KMS-11 (cell line): ENCODE data around the gene GRIK2.

Source experiments
- H2AFZ ChIP-seq: fragments of 200-600 bp; sonication (generic); 2 replicates; pipeline ENCODE4 v1.6.1; 2016; ENCODE audit warnings: antibody characterized with exemption, mixed run types, low read depth
- H3K27ac ChIP-seq: fragments of 200-600 bp; sonication (generic); 2 replicates; pipeline ENCODE4 v1.6.1; 2016; ENCODE audit warnings: mild to moderate bottlenecking, mixed run types
- H3K27me3 ChIP-seq: fragments of 200-600 bp; sonication (generic); 2 replicates; pipeline ENCODE4 v1.6.1; 2017; ENCODE audit warnings: mild to moderate bottlenecking, low read depth, mixed run types, moderate library complexity; ENCODE audit not compliant: insufficient read depth
- H3K36me3 ChIP-seq: fragments of 200-600 bp; sonication (generic); 2 replicates; pipeline ENCODE4 v1.6.1; 2017; ENCODE audit warnings: mild to moderate bottlenecking, mixed run types; ENCODE audit not compliant: insufficient read depth
- H3K4me1 ChIP-seq: fragments of 200-600 bp; sonication (generic); 2 replicates; pipeline ENCODE4 v1.6.1; 2016; ENCODE audit warnings: mild to moderate bottlenecking, low read depth, mixed run types; ENCODE audit not compliant: poor library complexity, severe bottlenecking
- H3K4me2 ChIP-seq: fragments of 200-600 bp; sonication (generic); 2 replicates; pipeline ENCODE4 v1.7.0; 2016; ENCODE audit warnings: mild to moderate bottlenecking, mixed run types
- H3K4me3 ChIP-seq: fragments of 200-600 bp; sonication (generic); IDR thresholded peaks from 2 replicates; pipeline ENCODE4 v1.6.1; 2017; ENCODE audit warnings: low read depth, low read length, mixed read lengths; ENCODE audit not compliant: insufficient read depth
- H3K79me2 ChIP-seq: fragments of 200-600 bp; sonication (generic); 2 replicates; pipeline ENCODE4 v1.6.1; 2016; ENCODE audit warnings: low read depth, mixed run types; ENCODE audit not compliant: insufficient read depth
- H3K9ac ChIP-seq: fragments of 200-600 bp; sonication (generic); 2 replicates; pipeline ENCODE4 v1.6.1; 2016; ENCODE audit warnings: mild to moderate bottlenecking, mixed run types
- H4K20me1 ChIP-seq: fragments of 200-600 bp; sonication (generic); 2 replicates; pipeline ENCODE4 v1.6.1; 2016; ENCODE audit warnings: mild to moderate bottlenecking, mixed run types; ENCODE audit not compliant: insufficient read depth
- CTCF ChIP-seq: fragments of 200-600 bp; sonication (generic); conservative IDR thresholded peaks from 2 replicates; pipeline ENCODE4 v1.6.1; 2017; ENCODE audit warnings: low read depth, mild to moderate bottlenecking, antibody characterized with exemption, low read length, moderate library complexity, mixed read lengths

GRIK2 gene

GRCh38 chr6:101516578-101516977, 123.1 kb downstream of the GRIK2 start:
- H2AFZ ChIP-seq, result no peak overlapping the region
- no peaks in the 10 kb centered on the region for H3K36me3 ChIP-seq
- no peaks in the 10 kb centered on the region for H3K4me1 ChIP-seq
- H3K27ac ChIP-seq, result no peak overlapping the region
- H3K9ac ChIP-seq, result no peak overlapping the region
- TF ChIP-seq CTCF, result no peak
- H3K27me3 ChIP-seq, result no peaks in the 10 kb centered on the region
- no peaks in the 10 kb centered on the region for H3K79me2 ChIP-seq
- no peak overlapping the region for H3K4me3 ChIP-seq
- no peak overlapping the region for H3K4me2 ChIP-seq
- no peaks in the 10 kb centered on the region for H4K20me1 ChIP-seq

GRCh38 chr6:101517632-101518031, 124.1 kb downstream of the GRIK2 start:
- H3K9ac ChIP-seq, result no peak overlapping the region
- no peak overlapping the region for H3K27ac ChIP-seq
- TF ChIP-seq CTCF, result no peak
- H3K36me3 ChIP-seq, result no peaks in the 10 kb centered on the region
- no peaks in the 10 kb centered on the region for H4K20me1 ChIP-seq
- H3K79me2 ChIP-seq, result no peaks in the 10 kb centered on the region
- no peaks in the 10 kb centered on the region for H3K4me1 ChIP-seq
- H2AFZ ChIP-seq, result no peak overlapping the region
- no peak overlapping the region for H3K4me3 ChIP-seq
- H3K4me2 ChIP-seq, result no peak overlapping the region
- H3K27me3 ChIP-seq, result no peaks in the 10 kb centered on the region

- Histone ChIP-seq H4K20me1 (no peaks in the 10 kb centered on the region), H3K36me3 (no peaks in the 10 kb centered on the region), H3K4me1 (no peaks in the 10 kb centered on the region), H3K27ac (no peak overlapping the region), H3K4me2 (no peak overlapping the region), H3K79me2 (no peaks in the 10 kb centered on the region), H3K4me3 (no peak overlapping the region), H2AFZ (no peak overlapping the region), H3K9ac (no peak overlapping the region), H3K27me3 (no peaks in the 10 kb centered on the region)
- TF ChIP-seq CTCF, result no peak
Observed at GRCh38 chr6:101522254-101522653, 128.7 kb downstream of the GRIK2 start.

- H3K4me2 ChIP-seq, result no peak overlapping the region
- H3K27ac ChIP-seq, result no peak overlapping the region
- no peak overlapping the region for H2AFZ ChIP-seq
- no peak for TF ChIP-seq CTCF
- no peaks in the 10 kb centered on the region for H3K79me2 ChIP-seq
- no peaks in the 10 kb centered on the region for H3K36me3 ChIP-seq
- no peak overlapping the region for H3K4me3 ChIP-seq
- no peaks in the 10 kb centered on the region for H4K20me1 ChIP-seq
- no peak overlapping the region for H3K9ac ChIP-seq
- no peaks in the 10 kb centered on the region for H3K27me3 ChIP-seq
- no peaks in the 10 kb centered on the region for H3K4me1 ChIP-seq
Observed at GRCh38 chr6:101527467-101527866, 134.0 kb downstream of the GRIK2 start.

DNA sequence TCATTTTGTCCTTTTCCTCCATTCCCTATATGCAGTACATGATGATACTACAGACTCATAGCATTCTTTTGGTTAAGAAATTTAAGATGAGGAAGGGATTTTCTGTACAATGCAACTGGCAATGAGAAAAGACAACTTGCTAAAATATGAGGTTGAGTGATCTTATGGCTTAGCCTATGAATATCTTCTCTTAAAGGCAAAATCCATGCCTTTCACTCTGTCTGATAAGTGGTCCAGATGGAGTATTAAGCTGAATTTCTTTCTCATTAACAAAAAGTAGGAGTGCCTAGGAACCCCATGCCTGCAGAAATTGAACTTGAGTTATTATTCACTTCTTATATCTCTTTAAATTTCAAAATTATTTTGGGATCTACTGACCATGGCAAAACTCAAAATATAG, 135.3 kb downstream of the GRIK2 start:
- no peak overlapping the region for H3K4me3 ChIP-seq
- H3K36me3 ChIP-seq, result no peaks in the 10 kb centered on the region
- H4K20me1 ChIP-seq, result no peaks in the 10 kb centered on the region

More for the DNA sequence above, 135.3 kb downstream of the GRIK2 start:
- no peak overlapping the region for H2AFZ ChIP-seq
- no peak overlapping the region for H3K9ac ChIP-seq
- no peak overlapping the region for H3K4me2 ChIP-seq
- TF ChIP-seq CTCF, result no peak
- no peaks in the 10 kb centered on the region for H3K4me1 ChIP-seq
- no peak overlapping the region for H3K27ac ChIP-seq
- H3K79me2 ChIP-seq, result no peaks in the 10 kb centered on the region
- no peaks in the 10 kb centered on the region for H3K27me3 ChIP-seq
